ENCODE data around the gene MYBPC1. TPM values are rescaled to one million over a fixed set of nuclear protein-coding genes. Genes with fewer than 3 reads are reported as not detected.
"Not testable (repeated sequence)": the region's sequence is repeated elsewhere in the genome, so short reads cannot be mapped to it uniquely, and the experiment has no call there.

Gene MYBPC1
- total RNA-seq, 2 donors from 2014 or later: not detected

- peaks cover 25% of the 10 kb centered on the region for H3K27me3 Mint-ChIP-seq
- no peaks in the 10 kb centered on the region for H3K36me3 Mint-ChIP-seq (ENCODE audit: low read depth)
Measured at GRCh38 chr12:101650346-101651117, 55.8 kb downstream of the MYBPC1 start.

GRCh38 chr12:101653030-101653429, 58.3 kb downstream of the MYBPC1 start:
- Mint-ChIP-seq H3K4me3 (no peak overlapping the region), H3K4me1 (no peaks in the 10 kb centered on the region), H3K27me3 (peaks cover 19% of the 10 kb centered on the region), H3K27ac (no peak overlapping the region), H3K36me3 (ENCODE audit: low read depth) (no peaks in the 10 kb centered on the region)
- no peaks in the 10 kb centered on the region for H3K9me3 ChIP-seq (ENCODE audit: control insufficient read depth, low read length, poor library complexity, severe bottlenecking)
- ATAC-seq (no peak), DNase-seq (no peak)

More at GRCh38 chr12:101650346-101651117, 55.8 kb downstream of the MYBPC1 start:
- ATAC-seq (no peak), DNase-seq (no peak)
- Mint-ChIP-seq H3K4me1 (peaks cover 3% of the 10 kb centered on the region), H3K4me3 (no peak overlapping the region), H3K27ac (no peak overlapping the region)
- no peaks in the 10 kb centered on the region for H3K9me3 ChIP-seq (ENCODE audit: control insufficient read depth, low read length, poor library complexity, severe bottlenecking)

GRCh38 chr12:101653503-101653902, 58.7 kb downstream of the MYBPC1 start:
- H3K27me3 Mint-ChIP-seq: peaks cover 19% of the 10 kb centered on the region
- ATAC-seq (no peak), DNase-seq (no peak)
- H3K36me3 Mint-ChIP-seq (ENCODE audit: low read depth): no peaks in the 10 kb centered on the region
- no peaks in the 10 kb centered on the region for H3K9me3 ChIP-seq (ENCODE audit: control insufficient read depth, low read length, poor library complexity, severe bottlenecking)
- H3K27ac Mint-ChIP-seq: no peak overlapping the region
- H3K4me3 Mint-ChIP-seq: no peak overlapping the region
- H3K4me1 Mint-ChIP-seq: no peaks in the 10 kb centered on the region

- peaks cover 16% of the 10 kb centered on the region for H3K27me3 Mint-ChIP-seq
- H3K36me3 Mint-ChIP-seq (ENCODE audit: low read depth): no peaks in the 10 kb centered on the region
- no peak for ATAC-seq
- H3K9me3 ChIP-seq (ENCODE audit: control insufficient read depth, low read length, poor library complexity, severe bottlenecking): no peaks in the 10 kb centered on the region
- H3K4me1 Mint-ChIP-seq: no peaks in the 10 kb centered on the region
- H3K4me3 Mint-ChIP-seq: no peak overlapping the region
- H3K27ac Mint-ChIP-seq: no peak overlapping the region
- no peak for DNase-seq
Measured at GRCh38 chr12:101654442-101654841, 59.7 kb downstream of the MYBPC1 start.

DNA sequence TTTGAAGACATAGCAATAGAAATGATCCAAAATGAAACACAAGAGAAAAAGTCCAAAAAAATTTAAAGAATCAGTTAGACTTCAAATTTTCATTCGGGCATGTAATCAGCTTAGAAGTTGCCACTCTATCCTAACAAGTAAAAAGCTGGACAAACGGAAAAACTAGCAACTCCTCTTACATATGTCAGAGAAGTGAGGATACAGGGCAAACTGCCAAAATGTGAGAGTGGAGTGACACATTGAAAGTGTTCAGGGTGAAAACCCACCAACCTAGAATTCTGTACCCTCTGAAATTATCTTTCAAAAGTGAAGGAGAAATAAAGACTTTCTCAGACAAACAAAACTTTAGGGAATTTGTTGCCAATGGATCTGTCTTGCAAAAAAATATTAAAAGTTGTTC, 60.6 kb downstream of the MYBPC1 start:
- DNase-seq: no peak
- H3K4me1 Mint-ChIP-seq: no peaks in the 10 kb centered on the region
- H3K4me3 Mint-ChIP-seq: no peak overlapping the region
- no peak overlapping the region for H3K27ac Mint-ChIP-seq
- H3K27me3 Mint-ChIP-seq: peaks cover 13% of the 10 kb centered on the region
- no peak for ATAC-seq
- no peaks in the 10 kb centered on the region for H3K9me3 ChIP-seq (ENCODE audit: control insufficient read depth, low read length, poor library complexity, severe bottlenecking)
- no peaks in the 10 kb centered on the region for H3K36me3 Mint-ChIP-seq (ENCODE audit: low read depth)

DNA sequence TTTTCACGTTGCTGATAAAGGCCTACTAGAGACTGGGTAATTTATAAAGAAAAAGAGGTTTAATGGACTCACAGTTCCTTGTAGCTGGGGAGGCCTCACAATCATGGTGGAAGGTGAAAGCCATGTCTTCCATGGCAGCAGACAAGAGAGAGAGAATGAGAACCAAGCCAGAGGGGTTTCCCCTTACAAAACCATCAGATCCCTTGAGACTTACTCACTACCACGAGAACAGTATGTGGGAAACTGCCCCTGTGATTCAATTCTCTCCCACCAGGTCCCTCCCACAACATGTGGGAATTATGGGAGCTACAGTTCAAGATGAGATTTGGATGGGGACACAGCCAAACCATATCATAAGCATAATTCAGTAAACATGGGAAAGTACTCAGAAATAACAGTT, 65.9 kb downstream of the MYBPC1 start:
- DNase-seq; H3K4me1 Mint-ChIP-seq; H3K36me3 Mint-ChIP-seq (ENCODE audit: low read depth); ATAC-seq; H3K27ac Mint-ChIP-seq; H3K9me3 ChIP-seq (ENCODE audit: control insufficient read depth, low read length, poor library complexity, severe bottlenecking); H3K27me3 Mint-ChIP-seq; H3K4me3 Mint-ChIP-seq: not testable (repeated sequence)

DNA sequence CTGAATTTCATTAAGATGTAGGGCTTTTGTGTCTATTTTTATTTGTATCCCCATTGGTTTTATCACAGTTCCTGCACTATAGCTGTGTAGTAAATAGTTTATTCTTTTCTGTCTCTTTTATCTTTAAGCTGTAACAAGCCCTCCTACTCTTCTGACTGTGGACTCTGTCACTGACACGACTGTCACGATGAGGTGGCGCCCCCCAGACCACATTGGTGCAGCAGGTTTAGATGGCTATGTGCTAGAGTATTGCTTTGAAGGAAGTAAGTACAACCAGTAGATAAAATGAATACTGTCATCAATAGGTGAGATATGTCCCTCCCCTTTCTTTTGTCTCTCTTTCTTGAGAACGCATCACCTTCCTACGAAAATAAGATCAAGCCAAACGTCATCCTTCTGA, 68.5 kb downstream of the MYBPC1 start:
- Mint-ChIP-seq H3K4me3 (no peak overlapping the region), H3K27ac (no peak overlapping the region), H3K27me3 (peaks cover 19% of the 10 kb centered on the region), H3K36me3 (ENCODE audit: low read depth) (peaks cover 2% of the 10 kb centered on the region), H3K4me1 (peaks cover 3% of the 10 kb centered on the region)
- H3K9me3 ChIP-seq (ENCODE audit: control insufficient read depth, low read length, poor library complexity, severe bottlenecking): no peaks in the 10 kb centered on the region
- DNase-seq: no peak
- no peak for ATAC-seq

DNA sequence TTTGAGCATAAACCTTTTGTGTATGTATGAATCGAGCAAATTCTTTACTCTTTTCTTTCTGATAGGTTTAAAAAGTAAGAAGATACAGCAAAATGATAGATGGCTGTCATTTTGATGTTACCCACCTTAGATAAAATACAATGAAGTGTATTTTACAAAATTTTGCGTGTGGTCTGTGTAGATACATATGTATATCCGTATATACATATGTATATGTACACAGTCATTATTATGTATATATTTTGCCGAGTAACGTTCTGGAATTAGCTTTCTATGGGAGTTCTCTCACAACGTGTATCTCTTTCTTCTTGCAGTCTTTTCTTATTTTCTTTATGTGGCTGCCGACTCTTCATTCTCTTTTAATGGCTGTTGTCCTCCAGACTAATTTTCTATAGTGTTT, 70.2 kb downstream of the MYBPC1 start:
- Mint-ChIP-seq H3K36me3 (ENCODE audit: low read depth) (peaks cover 2% of the 10 kb centered on the region), H3K27me3 (peaks cover 19% of the 10 kb centered on the region), H3K4me3 (no peak overlapping the region), H3K4me1 (peaks cover 3% of the 10 kb centered on the region), H3K27ac (no peak overlapping the region)
- DNase-seq (no peak), ATAC-seq (no peak)
- H3K9me3 ChIP-seq (ENCODE audit: control insufficient read depth, low read length, poor library complexity, severe bottlenecking): no peaks in the 10 kb centered on the region

- Mint-ChIP-seq H3K27me3 (peaks cover 19% of the 10 kb centered on the region), H3K27ac (no peak overlapping the region), H3K4me1 (peaks cover 3% of the 10 kb centered on the region), H3K36me3 (ENCODE audit: low read depth) (peaks cover 2% of the 10 kb centered on the region), H3K4me3 (no peak overlapping the region)
- DNase-seq (no peak), ATAC-seq (no peak)
- H3K9me3 ChIP-seq (ENCODE audit: control insufficient read depth, low read length, poor library complexity, severe bottlenecking): no peaks in the 10 kb centered on the region
Measured at GRCh38 chr12:101666052-101666728, 71.4 kb downstream of the MYBPC1 start.

- no peak overlapping the region for H3K4me3 Mint-ChIP-seq
Measured at GRCh38 chr12:101667591-101667990, 72.8 kb downstream of the MYBPC1 start.

DNA sequence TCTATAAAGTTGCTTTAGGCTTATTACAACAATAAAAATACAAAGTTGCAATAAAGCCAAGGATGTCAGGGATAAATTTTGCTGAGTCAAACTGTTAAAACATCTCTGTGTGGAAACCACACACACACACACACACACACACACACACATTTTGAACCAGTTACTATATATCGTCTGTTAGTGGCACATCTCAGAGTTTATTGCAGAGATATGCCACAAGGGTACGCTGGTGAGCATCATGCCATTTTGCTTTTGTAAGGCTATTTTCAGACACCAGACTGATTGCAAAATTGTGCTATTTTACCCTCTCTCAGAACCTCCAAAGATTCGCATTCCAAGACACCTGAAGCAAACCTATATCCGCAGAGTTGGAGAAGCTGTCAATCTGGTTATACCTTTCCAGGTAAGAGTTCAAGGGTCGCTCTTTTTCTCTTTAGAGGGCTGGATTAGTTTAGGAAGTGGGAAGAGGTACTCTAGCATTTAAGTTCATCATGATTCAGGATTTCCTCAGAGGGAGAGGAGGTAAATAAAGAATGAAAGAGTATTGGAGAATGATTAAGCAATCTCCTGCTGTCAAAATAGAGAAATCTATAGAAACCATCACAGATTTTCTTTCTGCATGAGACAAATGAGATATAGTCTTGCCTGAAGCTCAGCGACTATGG, 75.4 kb downstream of the MYBPC1 start:
- ATAC-seq (peak; percentile 87), DNase-seq (no peak)
- Mint-ChIP-seq H3K27me3 (peaks cover 15% of the 10 kb centered on the region), H3K4me1 (peaks cover 8% of the 10 kb centered on the region), H3K4me3 (peak overlapping the region; percentile 21), H3K27ac (no peak overlapping the region), H3K36me3 (ENCODE audit: low read depth) (peaks cover 3% of the 10 kb centered on the region)
- H3K9me3 ChIP-seq (ENCODE audit: control insufficient read depth, low read length, poor library complexity, severe bottlenecking): no peaks in the 10 kb centered on the region

More at GRCh38 chr12:101667591-101667990, 72.8 kb downstream of the MYBPC1 start:
- Mint-ChIP-seq H3K27me3 (peaks cover 19% of the 10 kb centered on the region), H3K4me1 (peaks cover 8% of the 10 kb centered on the region), H3K36me3 (ENCODE audit: low read depth) (peaks cover 3% of the 10 kb centered on the region), H3K27ac (no peak overlapping the region)
- ATAC-seq (no peak), DNase-seq (no peak)
- H3K9me3 ChIP-seq (ENCODE audit: control insufficient read depth, low read length, poor library complexity, severe bottlenecking): no peaks in the 10 kb centered on the region

- Mint-ChIP-seq H3K27me3 (peaks cover 11% of the 10 kb centered on the region), H3K4me3 (peak overlapping the region; percentile 59), H3K4me1 (peaks cover 5% of the 10 kb centered on the region), H3K27ac (peak overlapping the region; percentile 3), H3K36me3 (ENCODE audit: low read depth) (peaks cover 3% of the 10 kb centered on the region)
- no peaks in the 10 kb centered on the region for H3K9me3 ChIP-seq (ENCODE audit: control insufficient read depth, low read length, poor library complexity, severe bottlenecking)
- DNase-seq (no peak), ATAC-seq (peak; percentile 73)
Measured at GRCh38 chr12:101671157-101671791, 76.5 kb downstream of the MYBPC1 start.

- H3K27me3 Mint-ChIP-seq: peaks cover 7% of the 10 kb centered on the region
- peaks cover 5% of the 10 kb centered on the region for H3K4me1 Mint-ChIP-seq
- H3K27ac Mint-ChIP-seq: peak overlapping the region; percentile 3
- no peak for DNase-seq
- H3K36me3 Mint-ChIP-seq (ENCODE audit: low read depth): peaks cover 2% of the 10 kb centered on the region
- ATAC-seq: no peak
- no peaks in the 10 kb centered on the region for H3K9me3 ChIP-seq (ENCODE audit: control insufficient read depth, low read length, poor library complexity, severe bottlenecking)
- no peak overlapping the region for H3K4me3 Mint-ChIP-seq
Measured at GRCh38 chr12:101671833-101672232, 77.1 kb downstream of the MYBPC1 start.
